Bone marrow (tissue), 2 donors: ENCODE results near the gene GPALPP1.
"Not testable (repeated sequence)": the region's sequence is repeated elsewhere in the genome, so short reads cannot be mapped to it uniquely, and the experiment has no call there.

Source experiments
- DNase-seq, 2 donors: peaks; one replicate each; lab custom pipeline; 2025; lab: John Stamatoyannopoulos, UW

The GPALPP1 gene

GRCh38 chr13:45007225-45007624, 17.9 kb downstream of the GPALPP1 start:
- no peak for DNase-seq

- DNase-seq, result no peak
Observed at GRCh38 chr13:45007823-45008222, 18.5 kb downstream of the GPALPP1 start.

- no peak for DNase-seq
Observed at GRCh38 chr13:45011198-45011597, 21.9 kb downstream of the GPALPP1 start.

GRCh38 chr13:45015300-45015699, 26.0 kb downstream of the GPALPP1 start:
- no peak for DNase-seq

- no peak for DNase-seq
Observed at GRCh38 chr13:45016792-45017425, 27.6 kb downstream of the GPALPP1 start.

GRCh38 chr13:45019981-45020380, 30.6 kb downstream of the GPALPP1 start:
- DNase-seq, result not testable (repeated sequence)

GRCh38 chr13:45021250-45021649, 31.9 kb downstream of the GPALPP1 start:
- no peak for DNase-seq

GRCh38 chr13:45024847-45025246, 35.5 kb downstream of the GPALPP1 start:
- no peak for DNase-seq

GRCh38 chr13:45034342-45034741, 45.0 kb downstream of the GPALPP1 start:
- DNase-seq, result no peak

GRCh38 chr13:45036206-45036605, 46.9 kb downstream of the GPALPP1 start:
- no peak for DNase-seq

GRCh38 chr13:45040173-45040572, 50.8 kb downstream of the GPALPP1 start:
- DNase-seq, result no peak

GRCh38 chr13:45040622-45041021, 51.3 kb downstream of the GPALPP1 start:
- no peak for DNase-seq

- DNase-seq, result no peak
Observed at GRCh38 chr13:45042539-45042938, 53.2 kb downstream of the GPALPP1 start.

- DNase-seq, result no peak
Observed at GRCh38 chr13:45046445-45046844, 57.1 kb downstream of the GPALPP1 start.

GRCh38 chr13:45047394-45048310, 58.3 kb downstream of the GPALPP1 start:
- DNase-seq, result peak; percentile 21 to 68

- no peak for DNase-seq
Observed at GRCh38 chr13:45048890-45049407, 59.6 kb downstream of the GPALPP1 start.

GRCh38 chr13:45049478-45049877, 60.1 kb downstream of the GPALPP1 start:
- DNase-seq, result no peak

- no peak for DNase-seq
Observed at GRCh38 chr13:45051315-45051714, 62.0 kb downstream of the GPALPP1 start.

GRCh38 chr13:45055198-45055901, 66.0 kb downstream of the GPALPP1 start:
- no peak for DNase-seq

GRCh38 chr13:45055902-45056648, 66.7 kb downstream of the GPALPP1 start:
- no peak for DNase-seq

GRCh38 chr13:45060062-45060461, 70.7 kb downstream of the GPALPP1 start:
- no peak for DNase-seq
